Spleen (tissue), 7 donors: ENCODE results near the gene ZNF30.

Experiments
- CTCF ChIP-seq, 11 experiments: fragments of 200-600 bp in 7 of 11; fragments of 450-650 bp in 4 of 11; sonication (generic) in 4 of 11; IDR thresholded peaks in 8 of 11; conservative IDR thresholded peaks in 3 of 11; 1 replicate in 7 of 11; 2 replicates in 4 of 11; pipeline versions ENCODE4 v1.4.0 to v1.8.0; 2016 to 2021; ENCODE audit warnings: antibody characterized with exemption in 11 of 11, inconsistent platforms in 4 of 11, mild to moderate bottlenecking in 1 of 11
- POLR2A ChIP-seq, 3 donors: fragments of 450-650 bp; IDR thresholded peaks; one replicate each; pipeline ENCODE4 v1.5.1; 2017; ENCODE audit warnings: antibody characterized with exemption in 3 of 3, mild to moderate bottlenecking in 1 of 3
- donor health status: DM: no; HTN: no; CAD: no; lungs with moderate emphysema.
- donor health status: DM: no; HTN: no; CAD: no.
- donor health status: DM: no; HTN: no; CAD: no.

- TF ChIP-seq CTCF (IDR thresholded peaks at IDR 0.05 in 8 of 11, conservative IDR thresholded peaks at IDR 0.05 in 3 of 11) (no peak), POLR2A (IDR thresholded peaks at IDR 0.05) (no peak)
Measured at GRCh38 chr19:34880034-34880433, 46.7 kb upstream of the ZNF30 start.
